Keratinocyte (primary cell): ENCODE measurements around the gene ZFYVE19. TPM values are rescaled to one million over a fixed set of nuclear protein-coding genes. Genes with fewer than 3 reads are reported as not detected.

ENCODE experiments used
- DNase-seq: peaks from one replicate; pipeline ENCODE4 v3.0.0-alpha.2; 2011; ENCODE audit warnings: low read depth, missing footprints, low spot score
- FAIRE-seq: peaks from 2 replicates; lab custom pipeline; 2011; peaks lifted over from hg19 to GRCh38; lab: Jason Lieb, UNC
- H2AFZ ChIP-seq: 2 replicates; pipeline ENCODE4 v1.6.0; 2012; ENCODE audit warnings: low read length, control low read depth, inconsistent platforms; ENCODE audit not compliant: control insufficient read depth
- H3K27ac ChIP-seq: 2 replicates; pipeline ENCODE4 v1.5.1; 2011; ENCODE audit warnings: low read length; ENCODE audit not compliant: control insufficient read depth, insufficient read depth
- H3K27me3 ChIP-seq: 3 replicates; pipeline ENCODE4 v1.6.0; 2011; ENCODE audit warnings: low read length; ENCODE audit not compliant: control insufficient read depth, insufficient read depth; ENCODE audit errors: extremely low read depth
- H3K36me3 ChIP-seq, 2 experiments: 2 replicates in 1 of 2; 3 replicates in 1 of 2; pipeline ENCODE4 v1.5.1; 2011; ENCODE audit warnings: low read length in 2 of 2, mild to moderate bottlenecking in 1 of 2; ENCODE audit not compliant: control insufficient read depth in 2 of 2, insufficient read depth in 2 of 2; ENCODE audit errors: extremely low read depth in 1 of 2
- H3K4me1 ChIP-seq: 3 replicates; pipeline ENCODE4 v1.5.1; 2011; ENCODE audit warnings: low read length; ENCODE audit not compliant: control insufficient read depth, insufficient read depth; ENCODE audit errors: extremely low read depth
- H3K4me2 ChIP-seq: 3 replicates; pipeline ENCODE4 v1.6.0; 2011; ENCODE audit warnings: low read depth, low read length; ENCODE audit not compliant: control insufficient read depth, insufficient read depth; ENCODE audit errors: extremely low read depth
- H3K4me3 ChIP-seq, 3 experiments: fragments of 200-600 bp in 1 of 3; sonication (generic) in 1 of 3; 2 replicates in 2 of 3; 3 replicates in 1 of 3; pipeline ENCODE4 v1.5.1; 2011 to 2016; ENCODE audit warnings: low read length in 3 of 3, mild to moderate bottlenecking in 3 of 3, control low read depth in 2 of 3, inconsistent platforms in 1 of 3, low read depth in 1 of 3, mixed read lengths in 1 of 3, mixed run types in 1 of 3, moderate library complexity in 1 of 3; ENCODE audit not compliant: control insufficient read depth in 2 of 3, insufficient read depth in 2 of 3; ENCODE audit errors: extremely low read depth in 1 of 3
- H3K79me2 ChIP-seq: 2 replicates; pipeline ENCODE4 v1.6.0; 2012; ENCODE audit warnings: low read length; ENCODE audit not compliant: control insufficient read depth, insufficient read depth
- H3K9ac ChIP-seq: 3 replicates; pipeline ENCODE4 v1.6.0; 2011; ENCODE audit warnings: low read length; ENCODE audit not compliant: control insufficient read depth, insufficient read depth; ENCODE audit errors: extremely low read depth
- H3K9me1 ChIP-seq: 3 replicates; pipeline ENCODE4 v1.6.0; 2011; ENCODE audit warnings: low read length; ENCODE audit not compliant: control insufficient read depth, insufficient read depth; ENCODE audit errors: extremely low read depth
- H3K9me3 ChIP-seq: 2 replicates; pipeline ENCODE4 v1.5.1; 2012; ENCODE audit warnings: low read depth, low read length; ENCODE audit not compliant: control insufficient read depth
- H4K20me1 ChIP-seq: 3 replicates; pipeline ENCODE4 v1.6.0; 2011; ENCODE audit warnings: low read length; ENCODE audit not compliant: control insufficient read depth, insufficient read depth; ENCODE audit errors: extremely low read depth
- CTCF ChIP-seq, 3 experiments: IDR thresholded peaks in 1 of 3; conservative IDR thresholded peaks in 1 of 3; optimal IDR thresholded peaks in 1 of 3; 2 replicates in 2 of 3; 3 replicates in 1 of 3; pipeline versions ENCODE3 to v1.5.1; 2011; ENCODE audit warnings: low read length in 3 of 3, mild to moderate bottlenecking in 3 of 3, moderate library complexity in 2 of 3, control low read depth in 1 of 3, inconsistent platforms in 1 of 3; ENCODE audit not compliant: insufficient read depth in 2 of 3; ENCODE audit errors: extremely low read depth in 1 of 3
- EZH2 ChIP-seq: IDR thresholded peaks from one replicate; pipeline ENCODE4 v1.6.1; 2012; ENCODE audit warnings: inconsistent platforms, mild to moderate bottlenecking, low read length, moderate library complexity
- dilution Hi-C: fragments of 300-500 bp; cut with MboI; formaldehyde crosslinking; loops from one replicate; pipeline ENCODE4 v1.7.0; 2020; ENCODE audit warnings: low sequenced_read_pairs; ENCODE audit not compliant: extremely low pct_ligation_motif_present
- polyA plus RNA-seq, 5 experiments: library from polyadenylated mRNA; depleted of rRNA in 3 of 5; stranded (reverse) in 3 of 5; stranded (forward) in 1 of 5; unstranded in 1 of 5; fragments of >200 nt; gene quantifications; 1 replicate in 1 of 5; 2 replicates in 3 of 5; 3 replicates in 1 of 5; pipeline versions ENCODE4 v1.2.1 to v1.2.3, GENCODE V29; 2011 to 2012; ENCODE audit warnings: missing spikeins in 2 of 5, low read depth in 1 of 5, low replicate concordance in 1 of 5

ZFYVE19 gene
- polyA plus RNA-seq, 1 donor (not counting 4 experiments of a cell fraction or from before 2014, with no cell fraction given): 19.0 TPM

- H3K79me2 ChIP-seq: no peaks in the 10 kb centered on the region
- DNase-seq: no peak
- H4K20me1 ChIP-seq: no peaks in the 10 kb centered on the region
- dilution Hi-C loops: no loop called here
- peaks cover 5% of the 10 kb centered on the region for H3K4me1 ChIP-seq
- H3K9me1 ChIP-seq: no peaks in the 10 kb centered on the region
- H3K36me3 ChIP-seq: no peaks in the 10 kb centered on the region
- no peaks in the 10 kb centered on the region for H3K9me3 ChIP-seq
- H3K27me3 ChIP-seq: no peaks in the 10 kb centered on the region
- H3K9ac ChIP-seq: no peak overlapping the region
- no peak for FAIRE-seq
- no peak overlapping the region for H3K27ac ChIP-seq
- H3K4me3 ChIP-seq: no peak overlapping the region
- H2AFZ ChIP-seq: no peak overlapping the region
- TF ChIP-seq CTCF (optimal IDR thresholded peaks at IDR 0.05 in 1 of 3, IDR thresholded peaks at IDR 0.05 in 1 of 3, conservative IDR thresholded peaks at IDR 0.05 in 1 of 3; ENCODE audit: extremely low read depth in 1 of 3, insufficient read depth in 2 of 3, low read length in 3 of 3): no peak
- TF ChIP-seq EZH2: no peak
- no peak overlapping the region for H3K4me2 ChIP-seq
These were observed 19.7 kb downstream of the ZFYVE19 start for GRCh38 chr15:40826423-40827075.

GRCh38 chr15:40828447-40829036 is 21.7 kb downstream of the ZFYVE19 start, which contains the start of gene PPP1R14D:
Gene PPP1R14D (minus strand): TSS chr15:40828708. CDS start chr15:40828641, 67 bp downstream.
- no peaks in the 10 kb centered on the region for H3K27me3 ChIP-seq
- H3K36me3 ChIP-seq: no peaks in the 10 kb centered on the region
- no peaks in the 10 kb centered on the region for H3K9me3 ChIP-seq
- dilution Hi-C loops: no loop called here
- peaks cover 5% of the 10 kb centered on the region for H3K4me1 ChIP-seq
- no peak within 1 kb of the TSS for H3K4me2 ChIP-seq
- no peak within 1 kb of the TSS for H2AFZ ChIP-seq
- H4K20me1 ChIP-seq: no peaks in the 10 kb centered on the region
- no peak within 1 kb of the TSS for H3K4me3 ChIP-seq
- no peaks in the 10 kb centered on the region for H3K9me1 ChIP-seq
- H3K9ac ChIP-seq: no peak within 1 kb of the TSS
- TF ChIP-seq EZH2 (no peak), CTCF (optimal IDR thresholded peaks at IDR 0.05 in 1 of 3, IDR thresholded peaks at IDR 0.05 in 1 of 3, conservative IDR thresholded peaks at IDR 0.05 in 1 of 3; ENCODE audit: extremely low read depth in 1 of 3, insufficient read depth in 2 of 3, low read length in 3 of 3) (no peak)
- no peak for FAIRE-seq
- H3K79me2 ChIP-seq: no peaks in the 10 kb centered on the region
- H3K27ac ChIP-seq: no peak within 1 kb of the TSS
- DNase-seq: no peak
